Measurements from ENCODE around the gene ZNF407. TPM values are rescaled to one million over a fixed set of nuclear protein-coding genes. Genes with fewer than 3 reads are reported as not detected.

The ZNF407 gene
- total RNA-seq, 1 experiment from 2014 or later = 15.9 TPM

DNA sequence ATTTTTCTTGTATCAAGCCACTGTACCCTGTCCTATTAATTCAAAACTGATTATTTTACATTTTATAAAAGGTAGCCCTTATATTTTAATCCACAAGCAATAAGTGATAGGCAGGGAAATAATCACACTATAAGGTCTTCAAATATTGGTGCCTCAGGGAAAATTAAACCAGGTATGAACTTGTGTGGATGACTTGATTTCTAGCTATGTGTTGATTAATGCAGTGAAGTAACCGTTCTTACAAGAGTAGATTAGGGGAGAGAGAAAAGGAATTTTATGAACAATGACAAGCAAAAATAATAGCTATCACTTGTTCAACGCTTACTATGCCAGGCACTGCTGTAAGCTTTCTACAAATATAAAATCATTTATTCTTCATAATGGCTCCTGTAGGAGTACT is 411.6 kb downstream of the ZNF407 start:
- ChIA-PET POLR2A (ENCODE audit: low non-redundant PET) (no interaction called here), CTCF (no interaction called here)
- no peak overlapping the region for H3K27ac ChIP-seq (ENCODE audit: low read depth, low read length, poor library complexity, severe bottlenecking)

DNA sequence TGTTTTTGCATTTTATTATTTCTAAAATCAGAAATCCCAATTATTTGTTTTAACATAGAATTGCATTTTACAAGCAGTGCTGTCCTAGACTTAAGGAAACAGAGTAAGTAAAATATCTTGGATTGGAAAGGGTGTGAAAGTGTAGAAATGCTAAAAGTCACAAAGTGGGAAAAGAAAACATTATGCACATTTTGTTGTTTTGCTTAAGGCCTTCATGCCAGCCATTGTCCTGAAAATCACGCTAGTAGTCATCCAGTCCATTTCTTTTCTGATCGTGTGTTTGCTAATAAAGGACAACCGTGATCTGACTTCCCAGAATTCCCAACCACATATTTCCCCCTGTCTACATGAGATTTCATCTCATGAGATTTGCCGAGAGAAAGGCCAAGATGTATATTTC is 412.2 kb downstream of the ZNF407 start:
- no peaks in the 10 kb centered on the region for H3K27me3 ChIP-seq (replicated peaks; ENCODE audit: insufficient read depth, low read depth, low read length, poor library complexity)
- no TSS peak for BruUV-seq (replicated peaks)
- H3K9me3 ChIP-seq (ENCODE audit: low read depth, low read length, poor library complexity, severe bottlenecking) = no peaks in the 10 kb centered on the region
- no peak for TF ChIP-seq EZH2 (IDR thresholded peaks at IDR 0.05; ENCODE audit: borderline replicate concordance, low read depth, low read length, poor library complexity, severe bottlenecking)
- no peaks in the 10 kb centered on the region for H3K4me1 ChIP-seq (ENCODE audit: insufficient read depth, low read length, poor library complexity, severe bottlenecking)
- CTCF ChIA-PET = no interaction called here
- no peak overlapping the region for H3K27ac ChIP-seq (ENCODE audit: low read depth, low read length, poor library complexity, severe bottlenecking)
- H3K4me3 ChIP-seq (ENCODE audit: low read depth, low read length, poor library complexity, severe bottlenecking) = no peak overlapping the region
- no peaks in the 10 kb centered on the region for H3K36me3 ChIP-seq (ENCODE audit: insufficient read depth, low read length, poor library complexity, severe bottlenecking)
- POLR2A ChIA-PET (ENCODE audit: low non-redundant PET) = no interaction called here
- no peak for DNase-seq (ENCODE audit: low spot score)
- intact Hi-C loops (cut with micrococcal nuclease; ENCODE audit: unreplicated experiment) = no loop called here

More for the DNA sequence above, 411.6 kb downstream of the ZNF407 start:
- Histone ChIP-seq H3K27me3 (replicated peaks; ENCODE audit: insufficient read depth, low read depth, low read length, poor library complexity) (no peaks in the 10 kb centered on the region), H3K4me3 (ENCODE audit: low read depth, low read length, poor library complexity, severe bottlenecking) (no peak overlapping the region), H3K36me3 (ENCODE audit: insufficient read depth, low read length, poor library complexity, severe bottlenecking) (no peaks in the 10 kb centered on the region), H3K9me3 (ENCODE audit: low read depth, low read length, poor library complexity, severe bottlenecking) (no peaks in the 10 kb centered on the region), H3K4me1 (ENCODE audit: insufficient read depth, low read length, poor library complexity, severe bottlenecking) (no peaks in the 10 kb centered on the region)
- no TSS peak for BruUV-seq (replicated peaks)
- TF ChIP-seq, protein P1, sequence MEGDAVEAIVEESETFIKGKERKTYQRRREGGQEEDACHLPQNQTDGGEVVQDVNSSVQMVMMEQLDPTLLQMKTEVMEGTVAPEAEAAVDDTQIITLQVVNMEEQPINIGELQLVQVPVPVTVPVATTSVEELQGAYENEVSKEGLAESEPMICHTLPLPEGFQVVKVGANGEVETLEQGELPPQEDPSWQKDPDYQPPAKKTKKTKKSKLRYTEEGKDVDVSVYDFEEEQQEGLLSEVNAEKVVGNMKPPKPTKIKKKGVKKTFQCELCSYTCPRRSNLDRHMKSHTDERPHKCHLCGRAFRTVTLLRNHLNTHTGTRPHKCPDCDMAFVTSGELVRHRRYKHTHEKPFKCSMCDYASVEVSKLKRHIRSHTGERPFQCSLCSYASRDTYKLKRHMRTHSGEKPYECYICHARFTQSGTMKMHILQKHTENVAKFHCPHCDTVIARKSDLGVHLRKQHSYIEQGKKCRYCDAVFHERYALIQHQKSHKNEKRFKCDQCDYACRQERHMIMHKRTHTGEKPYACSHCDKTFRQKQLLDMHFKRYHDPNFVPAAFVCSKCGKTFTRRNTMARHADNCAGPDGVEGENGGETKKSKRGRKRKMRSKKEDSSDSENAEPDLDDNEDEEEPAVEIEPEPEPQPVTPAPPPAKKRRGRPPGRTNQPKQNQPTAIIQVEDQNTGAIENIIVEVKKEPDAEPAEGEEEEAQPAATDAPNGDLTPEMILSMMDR (conservative IDR thresholded peaks at IDR 0.05; ENCODE audit: low read depth, low read length) = no peak
- no peak for TF ChIP-seq EZH2 (IDR thresholded peaks at IDR 0.05; ENCODE audit: borderline replicate concordance, low read depth, low read length, poor library complexity, severe bottlenecking)
- no peak for DNase-seq (ENCODE audit: low spot score)
- intact Hi-C loops (cut with micrococcal nuclease; ENCODE audit: unreplicated experiment) = no loop called here

DNA sequence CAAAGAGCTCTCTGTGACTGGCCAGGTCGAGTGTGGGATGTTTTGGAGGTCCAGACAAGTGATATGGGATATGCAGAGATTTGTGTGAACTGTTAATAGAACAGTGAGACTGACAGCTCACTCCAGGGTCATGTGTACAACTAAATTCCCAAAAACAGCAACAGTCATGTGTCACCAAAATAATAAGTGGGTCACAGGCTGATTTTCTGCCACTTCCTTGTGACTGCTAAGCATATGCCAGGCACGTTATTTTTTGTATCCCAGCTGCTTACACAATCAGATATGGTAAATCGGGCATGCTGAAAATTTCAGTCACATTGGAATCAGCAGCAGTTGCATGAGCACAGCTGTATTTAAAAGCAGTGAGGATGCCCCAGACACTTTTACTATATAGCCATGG is 412.6 kb downstream of the ZNF407 start:
- Histone ChIP-seq H3K27ac (ENCODE audit: low read depth, low read length, poor library complexity, severe bottlenecking) (no peak overlapping the region), H3K4me1 (ENCODE audit: insufficient read depth, low read length, poor library complexity, severe bottlenecking) (no peaks in the 10 kb centered on the region), H3K36me3 (ENCODE audit: insufficient read depth, low read length, poor library complexity, severe bottlenecking) (no peaks in the 10 kb centered on the region), H3K9me3 (ENCODE audit: low read depth, low read length, poor library complexity, severe bottlenecking) (no peaks in the 10 kb centered on the region), H3K4me3 (ENCODE audit: low read depth, low read length, poor library complexity, severe bottlenecking) (no peak overlapping the region), H3K27me3 (replicated peaks; ENCODE audit: insufficient read depth, low read depth, low read length, poor library complexity) (no peaks in the 10 kb centered on the region)
- POLR2A ChIA-PET (ENCODE audit: low non-redundant PET) = no interaction called here
- intact Hi-C loops (cut with micrococcal nuclease; ENCODE audit: unreplicated experiment) = no loop called here
- no peak for DNase-seq (ENCODE audit: low spot score)
- CTCF ChIA-PET = no interaction called here
- no TSS peak for BruUV-seq (replicated peaks)
- TF ChIP-seq EZH2 (IDR thresholded peaks at IDR 0.05; ENCODE audit: borderline replicate concordance, low read depth, low read length, poor library complexity, severe bottlenecking) = no peak
- TF ChIP-seq, protein P1 (conservative IDR thresholded peaks at IDR 0.05; ENCODE audit: low read depth, low read length) = no peak

DNA sequence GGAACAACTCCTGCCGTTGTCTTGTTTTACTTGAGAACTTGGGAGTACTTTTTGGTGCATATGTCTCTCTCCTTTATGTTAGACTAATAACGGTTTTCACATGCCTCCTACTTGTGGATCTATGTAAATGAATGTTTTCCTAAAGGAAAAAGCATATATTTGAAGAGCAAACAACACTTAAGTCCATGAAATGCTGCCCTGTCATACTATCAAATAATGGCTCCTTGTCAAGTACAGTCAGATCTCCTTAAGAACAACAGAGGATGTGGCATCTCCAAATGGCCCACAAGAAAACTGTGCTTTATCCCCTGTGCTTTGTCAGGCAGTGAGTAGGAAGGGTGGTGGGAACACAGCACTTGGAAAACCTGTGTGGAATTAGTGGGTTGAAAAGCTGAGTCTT is 413.0 kb downstream of the ZNF407 start:
- ChIA-PET POLR2A (ENCODE audit: low non-redundant PET) (no interaction called here), CTCF (no interaction called here)
- intact Hi-C loops (cut with micrococcal nuclease; ENCODE audit: unreplicated experiment) = no loop called here
- Histone ChIP-seq H3K4me3 (ENCODE audit: low read depth, low read length, poor library complexity, severe bottlenecking) (no peak overlapping the region), H3K27ac (ENCODE audit: low read depth, low read length, poor library complexity, severe bottlenecking) (no peak overlapping the region), H3K27me3 (replicated peaks; ENCODE audit: insufficient read depth, low read depth, low read length, poor library complexity) (no peaks in the 10 kb centered on the region), H3K9me3 (ENCODE audit: low read depth, low read length, poor library complexity, severe bottlenecking) (no peaks in the 10 kb centered on the region), H3K36me3 (ENCODE audit: insufficient read depth, low read length, poor library complexity, severe bottlenecking) (no peaks in the 10 kb centered on the region), H3K4me1 (ENCODE audit: insufficient read depth, low read length, poor library complexity, severe bottlenecking) (no peaks in the 10 kb centered on the region)
- BruUV-seq (replicated peaks) = no TSS peak
- TF ChIP-seq, protein P1 (conservative IDR thresholded peaks at IDR 0.05; ENCODE audit: low read depth, low read length) = no peak
- TF ChIP-seq EZH2 (IDR thresholded peaks at IDR 0.05; ENCODE audit: borderline replicate concordance, low read depth, low read length, poor library complexity, severe bottlenecking) = no peak
- no peak for DNase-seq (ENCODE audit: low spot score)

Measured in A673 (cell line).